Right cardiac atrium (tissue), 5 donors: ENCODE data around the gene SPEG. TPM values are rescaled to one million over a fixed set of nuclear protein-coding genes. Genes with fewer than 3 reads are reported as not detected.

ENCODE experiments used
- ATAC-seq, 2 donors: fragments of 200-7000 bp; cut with Tn5 transposase; one replicate each; pipeline versions ENCODE4 v1.8.0 to v1.9.1; 2020; ENCODE audit warnings: moderate library complexity in 2 of 2, mild to moderate bottlenecking in 1 of 2
- DNase-seq, 3 donors: peaks; one replicate each; pipeline ENCODE4 v3.0.0-alpha.2; 2020
- H3K27ac ChIP-seq: one replicate; pipeline ENCODE4 v1.5.1; 2013; ENCODE audit warnings: mild to moderate bottlenecking, low read length, control low read depth, moderate library complexity
- H3K27me3 ChIP-seq: one replicate; pipeline ENCODE4 v1.6.1; 2013; ENCODE audit not compliant: control insufficient read depth, insufficient read depth
- H3K4me1 ChIP-seq: one replicate; pipeline ENCODE4 v1.6.1; 2013; ENCODE audit warnings: low read length; ENCODE audit not compliant: control insufficient read depth, insufficient read depth
- H3K4me3 ChIP-seq: one replicate; pipeline ENCODE4 v1.5.1; 2013; ENCODE audit warnings: low read length, control low read depth
- H3K9me3 ChIP-seq: one replicate; pipeline ENCODE4 v1.6.1; 2013; ENCODE audit warnings: low read length; ENCODE audit not compliant: control insufficient read depth
- WGBS: extraction: QIAGEN DNeasy Blood & Tissue Kit; methylation state at CpG from one replicate; pipeline ENCODE4 v1.1.7; 2013; 5-methylcytosine and 5-hydroxymethylcytosine counted together
- intact Hi-C, 4 donors: fragments of 100-400 bp; cut with DNase I; formaldehyde crosslinking; loops; one replicate each; pipeline versions ENCODE4 v1.11.0 to v1.14.0; 2022 to 2023
- polyA plus RNA-seq: library from polyadenylated mRNA; stranded (reverse); fragments of 200-250 nt; gene quantifications from one replicate; pipeline ENCODE4 v1.2.3, GENCODE V29; 2013
- total RNA-seq, 4 donors: library from RNA; stranded (reverse); fragmentation: NEBNext Ultra II Directional; extraction: Animal tissue kit (Norgen Biotek cat#: 25700); gene quantifications; one replicate each; pipeline ENCODE4 v1.2.1, GENCODE V29; 2021
- donor health status: healthy with polysubstance abuse.
- donor health status: DM: no; HTN: yes; CAD: no.
- donor health status: DM: no; HTN: no; CAD: no.
- donor health status: DM: no; HTN: yes; CAD: no; lungs with severe emphysema.
- donor health status: DM: yes; HTN: yes; CAD: no.

The SPEG gene
- total and polyA plus RNA-seq, 5 donors, result 85.5 to 176 (median 157) TPM

GRCh38 chr2:219475278-219475677, 40.6 kb downstream of the SPEG start:
- Histone ChIP-seq H3K4me3 (no peak overlapping the region), H3K9me3 (no peaks in the 10 kb centered on the region), H3K27me3 (no peaks in the 10 kb centered on the region), H3K27ac (peak overlapping the region; percentile 43), H3K4me1 (peaks cover 2% of the 10 kb centered on the region)
- DNase-seq, result peak in 1 of 3 donors; percentile 68
- WGBS, result 47% methylated on average over 6 of the region's 6 CpGs
- intact Hi-C loops, result loop anchor here (5.0 to 10.0 kb wide), 3 partner anchors 47 to 52 kb away; no protein-coding TSS in a partner anchor
- ATAC-seq, result peak; percentile 14 to 19

GRCh38 chr2:219475697-219476651, 41.3 kb downstream of the SPEG start:
- Histone ChIP-seq H3K9me3 (no peaks in the 10 kb centered on the region), H3K4me1 (peaks cover under 1% of the 10 kb centered on the region), H3K4me3 (no peak overlapping the region), H3K27me3 (no peaks in the 10 kb centered on the region), H3K27ac (no peak overlapping the region)
- 29% methylated on average over 14 of the region's 14 CpGs for WGBS
- peak; percentile 72 to 91 (median 88) for DNase-seq
- intact Hi-C loops, result loop anchor here (2.0 to 10.0 kb wide), 4 partner anchors 46 to 55 kb away; no protein-coding TSS in a partner anchor
- ATAC-seq, result peak; percentile 44 to 57

GRCh38 chr2:219476652-219477151, 42.1 kb downstream of the SPEG start:
- Histone ChIP-seq H3K27ac (no peak overlapping the region), H3K4me1 (no peaks in the 10 kb centered on the region), H3K27me3 (no peaks in the 10 kb centered on the region), H3K4me3 (no peak overlapping the region), H3K9me3 (no peaks in the 10 kb centered on the region)
- intact Hi-C loops, result loop anchor here (2.0 to 10.0 kb wide), 4 partner anchors 46 to 54 kb away; no protein-coding TSS in a partner anchor
- ATAC-seq (peak in 1 of 2 donors; percentile 11), DNase-seq (peak in 1 of 3 donors; percentile 61)
- 18% methylated on average over 16 of the region's 16 CpGs for WGBS

DNA sequence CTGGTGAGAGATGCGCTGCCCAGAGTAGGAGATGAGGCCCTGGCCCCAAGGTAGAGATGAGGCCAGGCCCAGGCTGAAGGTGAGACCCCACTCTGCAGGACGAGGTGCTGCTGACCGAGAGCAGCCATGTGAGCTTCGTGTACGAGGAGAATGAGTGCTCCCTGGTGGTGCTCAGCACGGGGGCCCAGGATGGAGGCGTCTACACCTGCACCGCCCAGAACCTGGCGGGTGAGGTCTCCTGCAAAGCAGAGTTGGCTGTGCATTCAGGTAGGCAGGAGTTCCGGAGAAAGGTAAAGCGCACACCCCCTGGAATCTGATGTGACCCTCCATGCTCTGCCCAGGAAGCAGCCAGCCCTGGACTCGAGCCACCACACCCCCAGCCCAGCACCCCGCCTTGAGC, 42.5 kb downstream of the SPEG start:
- ATAC-seq (no peak), DNase-seq (no peak)
- no peak overlapping the region for H3K4me3 ChIP-seq
- 79% methylated on average over 13 of the region's 13 CpGs for WGBS
- no peaks in the 10 kb centered on the region for H3K4me1 ChIP-seq
- H3K27ac ChIP-seq, result peak overlapping the region; percentile 14
- no peaks in the 10 kb centered on the region for H3K9me3 ChIP-seq
- no peaks in the 10 kb centered on the region for H3K27me3 ChIP-seq
- intact Hi-C loops, result loop anchor here (2.0 to 10.0 kb wide), 4 partner anchors 45 to 54 kb away; no protein-coding TSS in a partner anchor

GRCh38 chr2:219477815-219478214, 43.2 kb downstream of the SPEG start:
- peak; percentile 69 to 87 (median 87) for DNase-seq
- no peaks in the 10 kb centered on the region for H3K9me3 ChIP-seq
- no peak overlapping the region for H3K4me3 ChIP-seq
- no peaks in the 10 kb centered on the region for H3K4me1 ChIP-seq
- no peaks in the 10 kb centered on the region for H3K27me3 ChIP-seq
- WGBS, result 44% methylated on average over 15 of the region's 15 CpGs
- peak; percentile 52 to 65 for ATAC-seq
- peak overlapping the region; percentile 14 for H3K27ac ChIP-seq
- intact Hi-C loops, result loop anchor here (2.0 to 10.0 kb wide), 4 partner anchors 44 to 53 kb away; no protein-coding TSS in a partner anchor

DNA sequence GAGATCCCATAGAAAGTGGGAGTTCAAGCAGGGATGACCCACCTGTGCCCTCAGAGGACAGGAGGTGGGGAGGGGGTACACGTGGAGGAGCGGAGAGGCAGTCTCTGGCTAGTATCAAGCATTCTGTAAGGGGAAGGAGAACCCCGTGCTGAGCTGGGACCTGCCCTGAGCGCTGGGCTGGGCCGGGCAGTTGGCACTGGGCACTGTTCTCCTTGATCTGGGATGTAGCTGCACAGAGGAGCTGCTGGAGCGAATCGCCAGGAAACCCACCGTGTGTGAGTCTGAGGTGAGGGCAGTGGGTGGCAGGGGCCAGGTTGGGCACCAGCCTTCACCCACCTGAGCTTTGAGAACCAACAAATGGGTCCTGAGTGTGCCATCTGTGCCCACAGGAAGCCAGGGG, 44.3 kb downstream of the SPEG start:
- 86% methylated on average over 8 of the region's 8 CpGs for WGBS
- no peaks in the 10 kb centered on the region for H3K27me3 ChIP-seq
- no peaks in the 10 kb centered on the region for H3K9me3 ChIP-seq
- ATAC-seq, result no peak
- peak in 1 of 3 donors; percentile 38 for DNase-seq
- intact Hi-C loops, result loop anchor here (5.0 to 10.0 kb wide), 3 partner anchors 43 to 48 kb away; no protein-coding TSS in a partner anchor
- peaks cover 2% of the 10 kb centered on the region for H3K4me1 ChIP-seq
- H3K27ac ChIP-seq, result no peak overlapping the region
- no peak overlapping the region for H3K4me3 ChIP-seq

DNA sequence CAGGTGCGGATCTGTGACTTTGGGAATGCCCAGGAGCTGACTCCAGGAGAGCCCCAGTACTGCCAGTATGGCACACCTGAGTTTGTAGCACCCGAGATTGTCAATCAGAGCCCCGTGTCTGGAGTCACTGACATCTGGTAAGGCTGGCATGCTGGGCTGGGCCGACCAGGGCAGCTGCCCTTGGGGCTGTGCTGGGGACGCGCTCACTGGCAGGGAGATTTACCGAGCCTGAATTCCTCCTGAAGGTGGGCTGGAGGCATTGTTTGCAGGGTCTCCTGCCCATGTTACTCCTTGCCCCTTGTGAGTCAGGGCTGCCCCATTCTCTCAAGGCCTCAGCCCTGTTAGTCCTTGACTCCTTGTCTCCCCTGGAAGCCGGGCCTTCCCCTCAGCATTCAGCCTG, 45.4 kb downstream of the SPEG start:
- Histone ChIP-seq H3K27me3 (no peaks in the 10 kb centered on the region), H3K27ac (no peak overlapping the region), H3K9me3 (no peaks in the 10 kb centered on the region), H3K4me3 (no peak overlapping the region), H3K4me1 (peaks cover 11% of the 10 kb centered on the region)
- ATAC-seq (no peak), DNase-seq (peak in 2 of 3 donors; percentile 5 to 40)
- intact Hi-C loops, result no loop called here
- 90% methylated on average over 8 of the region's 8 CpGs for WGBS

DNA sequence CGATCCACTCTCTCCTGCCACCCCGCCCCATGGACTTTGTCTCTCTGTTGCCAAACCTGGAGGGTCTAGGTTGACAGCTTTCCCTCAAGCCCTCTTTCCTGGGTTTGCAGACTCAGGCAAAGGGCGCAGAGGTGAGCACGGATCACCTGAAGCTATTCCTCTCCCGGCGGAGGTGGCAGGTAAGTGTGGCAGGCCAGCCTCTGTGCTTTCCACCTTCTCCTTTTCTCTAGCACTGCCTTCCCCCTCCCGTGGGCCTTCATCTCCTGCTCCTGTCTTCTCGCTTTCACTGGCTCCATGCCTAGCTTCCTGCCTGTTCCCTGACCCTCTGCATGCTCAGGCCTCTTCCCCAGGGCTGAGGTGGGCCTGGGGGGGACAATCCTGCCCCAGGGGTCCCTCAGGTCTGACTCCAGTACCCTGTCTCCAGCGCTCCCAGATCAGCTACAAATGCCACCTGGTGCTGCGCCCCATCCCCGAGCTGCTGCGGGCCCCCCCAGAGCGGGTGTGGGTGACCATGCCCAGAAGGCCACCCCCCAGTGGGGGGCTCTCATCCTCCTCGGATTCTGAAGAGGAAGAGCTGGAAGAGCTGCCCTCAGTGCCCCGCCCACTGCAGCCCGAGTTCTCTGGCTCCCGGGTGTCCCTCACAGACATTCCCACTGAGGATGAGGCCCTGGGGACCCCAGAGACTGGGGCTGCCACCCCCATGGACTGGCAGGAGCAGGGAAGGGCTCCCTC, 48.2 kb downstream of the SPEG start:
- H3K4me1 ChIP-seq, result peaks cover 11% of the 10 kb centered on the region
- no peaks in the 10 kb centered on the region for H3K9me3 ChIP-seq
- no peak overlapping the region for H3K4me3 ChIP-seq
- intact Hi-C loops, result no loop called here
- 64% methylated on average over 17 of the region's 17 CpGs for WGBS
- H3K27ac ChIP-seq, result no peak overlapping the region
- ATAC-seq (peak in 1 of 2 donors; percentile 1), DNase-seq (peak in 1 of 3 donors; percentile 68)
- no peaks in the 10 kb centered on the region for H3K27me3 ChIP-seq

- intact Hi-C loops, result no loop called here
- peak; percentile 5 to 6 for ATAC-seq
- Histone ChIP-seq H3K4me1 (peaks cover 11% of the 10 kb centered on the region), H3K4me3 (peak overlapping the region; percentile 17), H3K9me3 (no peaks in the 10 kb centered on the region), H3K27ac (no peak overlapping the region), H3K27me3 (no peaks in the 10 kb centered on the region)
- 42% methylated on average over 58 of the region's 58 CpGs for WGBS
- peak in 1 of 3 donors; percentile 62 for DNase-seq
Measured at GRCh38 chr2:219483451-219484342, 49.1 kb downstream of the SPEG start.
